ACHN (cell line): ENCODE results near the gene MCF2L2.
"Not testable (repeated sequence)": the region's sequence is repeated elsewhere in the genome, so short reads cannot be mapped to it uniquely, and the experiment has no call there.

Source experiments
- DNase-seq: peaks from one replicate; pipeline ENCODE4 v3.0.0-alpha.2; 2015
- in situ Hi-C: cut with HindIII; loops from 2 replicates; pipeline ENCODE4 v1.10.0; 2017; ENCODE audit warnings: low sequenced_read_pairs, low pct_ligation_motif_present, low pct_unique_long_range_greater_than_20kb

The MCF2L2 gene

DNA sequence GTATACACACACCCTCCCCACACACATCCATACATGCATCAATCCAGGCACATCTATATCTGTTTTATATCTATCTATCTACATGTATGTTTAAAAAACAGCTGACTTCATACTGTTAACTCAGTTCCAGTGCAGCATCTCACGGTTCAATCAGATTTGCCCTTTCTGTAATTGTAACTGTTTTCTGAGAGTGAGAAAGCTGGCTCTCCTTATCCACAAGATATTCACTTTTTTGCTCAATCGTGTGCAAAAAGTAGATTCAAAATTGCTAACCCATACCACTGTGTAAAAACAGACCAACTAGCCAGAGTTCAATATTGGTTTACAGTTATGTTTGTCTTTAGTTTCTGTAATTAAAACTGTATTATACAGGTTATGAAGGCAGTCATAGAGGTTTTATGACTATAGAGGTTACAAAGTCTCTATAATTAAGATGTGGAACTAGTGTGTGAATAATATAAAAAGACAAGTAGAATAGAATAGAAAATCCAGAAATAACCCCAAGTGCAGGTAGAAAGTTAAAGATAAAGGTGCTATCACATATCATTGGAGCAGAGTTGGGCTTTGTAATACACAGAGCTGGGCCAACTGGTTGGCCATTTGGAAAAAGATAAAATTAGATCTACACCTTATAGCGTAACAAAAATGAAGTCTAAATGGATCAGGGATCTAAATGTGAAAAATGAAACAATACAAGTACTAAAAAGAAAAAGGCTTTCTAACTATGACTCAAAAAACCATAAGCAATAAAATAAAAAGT is 20.1 kb upstream of the MCF2L2 start:
- in situ Hi-C loops, result no loop called here
- DNase-seq, result no peak

DNA sequence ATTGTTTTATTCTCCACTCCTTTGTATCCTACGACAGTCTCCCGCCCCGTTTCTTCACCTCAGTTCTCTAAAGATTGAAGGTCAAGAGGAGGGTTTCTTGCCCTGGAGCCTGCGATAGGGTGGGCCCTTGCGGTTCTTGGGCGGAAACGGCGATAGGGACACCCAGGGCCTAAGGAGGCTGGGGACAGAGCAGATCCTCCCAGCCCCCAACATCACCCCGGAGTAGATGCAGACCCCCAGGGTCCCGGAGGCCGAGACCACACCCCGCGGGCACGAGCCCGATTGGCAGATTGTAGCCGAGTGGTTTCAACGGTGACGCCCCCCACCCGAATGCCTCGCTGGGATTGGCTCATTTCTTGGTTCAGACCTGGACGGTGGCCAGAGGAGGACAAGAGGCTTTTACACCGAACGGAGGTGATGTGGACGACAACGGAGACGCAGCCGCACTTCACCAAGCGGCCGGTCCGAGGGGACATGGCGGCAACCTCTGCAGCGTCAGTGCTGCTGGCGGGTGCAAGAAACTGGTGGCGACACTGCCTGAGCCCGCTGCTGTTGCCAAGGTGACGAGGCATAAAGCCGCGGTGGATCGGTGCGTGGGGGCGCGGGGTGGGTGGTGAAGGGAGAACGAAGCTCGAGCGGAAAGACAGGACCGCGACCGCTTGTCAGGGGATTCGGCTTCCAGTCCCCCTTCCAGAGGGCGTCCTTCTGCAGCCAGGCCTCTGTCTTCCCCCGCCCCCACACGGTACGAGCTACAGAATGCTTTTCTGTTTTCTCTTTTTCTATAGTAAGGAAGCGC is 19.0 kb upstream of the MCF2L2 start:
- in situ Hi-C loops, result no loop called here
- peak; percentile 86 for DNase-seq

DNA sequence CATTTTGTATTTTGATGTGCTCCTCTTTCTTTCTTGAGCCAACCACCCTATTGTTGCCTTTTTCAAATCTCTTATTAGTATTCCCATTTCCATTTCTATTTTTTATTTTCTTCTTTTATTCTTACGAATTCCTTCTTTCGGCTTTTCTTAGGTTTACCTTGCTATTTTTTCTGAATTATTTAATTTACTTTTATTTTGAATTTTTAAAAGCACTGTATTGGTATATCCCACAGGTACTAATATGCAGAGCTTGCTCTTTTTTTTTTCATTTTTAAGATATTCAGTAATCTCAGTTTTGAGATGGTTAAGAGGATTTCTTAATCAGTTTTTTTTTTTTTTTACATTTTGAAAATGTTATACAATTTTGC is 18.4 kb upstream of the MCF2L2 start:
- no peak for DNase-seq
- in situ Hi-C loops, result no loop called here

DNA sequence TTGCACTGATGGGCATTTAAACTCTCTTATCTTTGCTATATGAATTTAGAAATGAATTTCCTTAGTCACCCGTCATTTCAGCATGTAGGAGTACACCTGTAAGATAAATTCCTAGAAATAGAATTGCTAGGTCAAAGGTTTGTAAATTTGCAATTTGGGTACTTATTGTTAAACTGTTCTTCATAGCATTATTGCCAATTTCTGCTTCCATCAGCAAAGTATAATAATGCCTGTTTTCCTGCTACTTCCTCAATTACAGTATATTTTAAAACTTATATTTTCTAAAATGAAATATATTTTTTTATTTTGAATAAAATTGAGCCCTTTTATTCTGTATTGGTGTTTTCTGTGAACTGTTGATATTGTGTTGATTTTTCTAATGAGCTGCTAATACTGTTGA is 16.3 kb upstream of the MCF2L2 start:
- DNase-seq, result no peak
- in situ Hi-C loops, result no loop called here

DNA sequence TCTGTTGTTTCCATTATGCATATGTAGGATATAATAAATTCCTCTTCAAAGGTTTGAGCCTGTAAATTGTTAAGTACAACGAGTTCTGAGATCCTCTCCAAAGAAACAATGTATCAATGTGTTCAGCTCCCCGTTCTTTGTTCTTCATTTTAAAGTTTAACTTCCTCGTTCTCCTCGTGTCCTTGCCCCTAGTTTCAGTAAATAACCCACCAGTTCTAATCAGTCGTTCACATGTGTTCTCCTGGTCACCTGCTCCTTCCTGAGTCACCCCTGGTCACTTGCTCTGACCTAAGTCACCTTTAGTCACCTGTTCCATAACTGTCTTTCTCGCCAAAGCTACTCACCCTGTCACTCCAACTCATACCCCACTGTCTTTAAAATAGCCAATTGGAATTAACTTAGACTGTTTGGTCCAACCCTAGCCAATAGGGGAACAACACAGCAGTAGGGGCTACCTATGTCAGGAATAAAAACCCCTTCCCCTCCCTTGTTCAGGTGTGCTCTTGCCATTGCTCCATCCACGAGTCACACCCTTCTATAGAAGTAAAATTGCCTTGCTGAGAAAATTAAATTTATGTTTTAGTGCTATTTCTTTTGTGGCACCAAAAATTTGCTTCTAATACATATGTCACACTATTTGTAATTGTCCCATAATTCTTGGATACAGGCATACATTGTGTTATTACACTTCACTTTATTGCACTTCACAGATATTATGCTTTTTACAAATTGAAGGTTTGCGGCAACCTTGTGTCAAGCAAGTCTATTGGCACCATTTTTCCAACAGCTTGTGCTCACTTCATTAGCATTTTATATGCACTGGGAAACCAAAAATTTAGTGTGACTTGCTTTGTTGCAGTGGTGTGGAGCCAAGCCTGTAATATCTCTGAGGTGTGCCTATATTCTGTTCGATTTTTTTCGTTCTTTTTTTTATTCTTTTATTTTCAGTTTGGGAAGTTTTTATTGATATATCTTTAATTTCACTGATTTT is 15.3 kb upstream of the MCF2L2 start:
- DNase-seq, result no peak
- in situ Hi-C loops, result no loop called here

DNA sequence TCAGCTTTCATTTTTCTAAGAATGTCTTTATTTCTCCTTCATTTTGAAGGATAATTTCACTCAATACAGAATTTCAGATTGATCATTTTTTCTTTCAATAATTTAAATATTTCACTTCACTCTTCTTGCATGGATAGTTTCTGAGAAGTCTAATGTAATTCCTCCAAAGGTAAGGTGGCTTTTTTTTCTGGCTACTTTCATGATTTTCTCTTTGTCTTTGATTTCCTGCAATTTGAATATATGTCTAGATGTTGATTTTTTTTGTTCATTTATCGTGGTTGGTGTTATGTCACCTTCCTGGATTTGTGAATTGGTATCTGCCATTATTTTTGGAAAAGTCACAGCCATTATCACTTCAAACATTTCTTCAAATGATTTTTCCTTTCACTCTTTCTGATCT is 14.6 kb upstream of the MCF2L2 start:
- in situ Hi-C loops, result no loop called here
- no peak for DNase-seq

DNA sequence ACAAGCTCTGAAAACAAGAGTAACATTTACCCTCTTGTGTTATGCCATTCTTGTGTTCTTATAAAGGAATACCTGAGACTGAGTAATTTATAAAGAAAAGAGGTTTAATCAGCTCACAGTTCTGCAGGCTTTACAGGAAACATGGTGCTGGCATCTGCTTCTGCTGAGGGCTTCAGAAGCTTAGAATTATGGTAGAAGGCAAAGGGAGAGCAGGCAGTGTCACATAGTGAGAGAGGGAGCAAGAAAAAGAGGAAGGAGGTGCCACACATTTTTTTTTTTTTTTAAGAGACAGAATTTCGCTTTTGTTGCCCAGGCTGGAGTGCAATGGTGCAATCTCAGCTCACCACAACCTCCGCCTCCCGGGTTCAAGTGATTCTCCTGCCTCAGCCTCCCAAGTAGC is 12.1 kb upstream of the MCF2L2 start:
- DNase-seq, in situ Hi-C loops: not testable (repeated sequence)

DNA sequence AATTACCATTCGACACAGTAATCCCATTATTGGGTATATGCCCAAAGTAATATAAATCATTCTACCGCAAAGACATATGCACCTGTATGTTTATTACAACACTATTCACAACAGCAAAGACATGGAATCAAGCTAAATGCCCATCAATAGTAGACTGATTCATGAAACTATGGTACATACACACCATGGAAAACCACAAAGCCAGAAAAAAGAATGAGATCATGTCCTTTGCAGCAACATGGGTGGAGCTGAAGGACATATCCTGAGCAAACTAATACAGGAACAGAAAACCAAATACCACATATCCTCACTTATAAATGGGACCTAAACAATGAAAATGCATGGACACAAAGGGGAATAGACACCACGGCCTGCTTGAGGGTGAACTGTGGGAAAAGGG is 11.1 kb upstream of the MCF2L2 start:
- in situ Hi-C loops, result no loop called here
- no peak for DNase-seq

DNA sequence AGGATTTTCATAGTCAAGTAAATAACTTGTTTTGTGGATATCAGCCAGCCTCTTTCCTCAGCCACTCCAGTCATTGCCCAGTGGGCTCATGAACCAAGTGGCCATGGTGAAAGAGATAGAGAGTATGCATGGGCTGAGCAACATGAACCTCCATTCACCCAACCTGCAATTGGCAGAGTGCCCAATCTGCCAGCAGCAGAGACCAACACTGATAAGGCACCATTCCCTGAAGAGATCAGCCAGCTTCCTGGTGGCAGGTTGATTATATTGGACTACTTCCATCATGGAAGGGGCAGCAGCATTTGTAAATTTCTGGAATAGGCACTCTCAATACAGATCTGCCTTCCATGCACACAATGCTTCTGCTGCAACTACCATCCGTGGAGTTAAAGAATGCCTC is 10.3 kb upstream of the MCF2L2 start:
- in situ Hi-C loops, result no loop called here
- no peak for DNase-seq

DNA sequence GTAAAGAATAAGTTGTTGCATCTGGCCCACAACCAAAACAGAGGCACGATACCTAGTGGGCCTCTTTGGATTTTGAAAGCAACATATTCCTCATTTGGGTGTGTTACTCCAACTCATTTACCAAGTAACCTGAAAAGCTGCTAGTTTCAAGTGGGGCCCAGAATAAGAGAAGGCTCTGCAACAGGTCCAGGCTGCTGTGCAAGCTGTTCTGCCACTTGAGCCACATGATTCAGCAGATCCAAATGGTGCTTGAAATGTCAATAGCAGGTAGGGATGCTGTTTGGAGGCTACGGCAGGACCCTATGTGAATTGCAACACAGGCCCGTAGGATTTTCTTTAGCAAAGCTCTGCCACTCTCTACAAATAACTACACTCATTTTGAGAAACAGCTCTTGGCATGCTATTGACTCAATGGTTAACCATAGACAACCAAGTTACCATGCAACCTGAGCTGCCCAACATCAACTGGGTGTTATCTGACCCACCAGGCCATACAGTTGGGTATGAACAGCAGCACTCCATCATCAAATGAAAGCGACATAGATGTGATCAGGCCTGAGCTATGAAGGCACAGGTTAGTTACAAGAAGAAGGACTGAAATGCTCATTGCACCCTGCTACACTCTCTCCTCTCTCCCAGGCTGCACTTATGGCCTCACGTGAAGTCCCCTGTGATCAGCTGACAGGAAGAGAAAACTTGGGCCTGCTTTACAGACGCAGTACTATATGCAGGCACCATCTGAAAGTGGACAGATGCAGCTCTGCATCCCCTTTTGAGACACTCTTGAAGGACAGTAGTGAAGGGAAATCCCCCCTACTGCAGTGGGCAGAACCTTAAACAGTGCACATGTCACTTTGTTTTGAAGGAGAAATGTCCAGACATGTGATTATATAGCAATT is 9.5 kb upstream of the MCF2L2 start:
- in situ Hi-C loops, result no loop called here
- no peak for DNase-seq

DNA sequence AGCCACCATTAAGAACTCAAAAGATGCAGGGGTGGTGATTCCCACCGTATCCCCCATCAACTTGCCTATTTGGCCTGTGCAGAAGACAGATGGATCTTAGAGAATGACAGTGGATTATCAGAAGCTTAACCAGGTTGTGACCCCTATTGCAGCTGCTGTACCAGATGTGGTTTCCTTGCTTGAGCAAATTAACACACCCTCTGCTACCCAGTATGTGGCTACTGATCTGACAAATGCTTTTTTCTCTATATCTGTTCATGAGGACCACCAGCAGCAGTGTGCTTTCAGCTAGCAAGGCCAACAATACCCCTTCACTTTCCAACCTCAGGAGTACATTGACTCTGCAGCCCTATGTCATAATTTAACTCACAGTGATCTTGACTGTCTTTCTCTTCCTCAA is 8.6 kb upstream of the MCF2L2 start:
- in situ Hi-C loops, result no loop called here

DNA sequence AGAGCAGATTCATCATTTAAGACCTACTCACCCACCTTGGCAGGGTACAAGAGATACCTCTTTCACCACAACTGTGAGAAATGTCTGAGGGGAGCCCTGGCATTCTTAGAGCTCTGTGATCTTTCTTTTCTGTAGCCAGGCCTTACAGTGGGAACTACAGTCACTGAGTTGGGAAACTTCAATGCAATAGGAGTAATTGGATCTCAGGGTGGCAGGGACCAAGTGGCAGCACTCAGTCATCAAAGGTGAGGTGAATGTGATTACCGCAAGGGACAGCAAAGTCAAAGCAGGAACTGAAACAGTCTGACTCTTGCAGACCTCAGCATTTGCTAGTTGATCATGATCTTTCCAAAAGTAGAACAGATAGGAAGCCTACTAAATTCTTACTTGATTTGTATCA is 7.2 kb upstream of the MCF2L2 start:
- in situ Hi-C loops, result no loop called here

More for the DNA sequence above, 8.6 kb upstream of the MCF2L2 start:
- DNase-seq, result no peak

DNA sequence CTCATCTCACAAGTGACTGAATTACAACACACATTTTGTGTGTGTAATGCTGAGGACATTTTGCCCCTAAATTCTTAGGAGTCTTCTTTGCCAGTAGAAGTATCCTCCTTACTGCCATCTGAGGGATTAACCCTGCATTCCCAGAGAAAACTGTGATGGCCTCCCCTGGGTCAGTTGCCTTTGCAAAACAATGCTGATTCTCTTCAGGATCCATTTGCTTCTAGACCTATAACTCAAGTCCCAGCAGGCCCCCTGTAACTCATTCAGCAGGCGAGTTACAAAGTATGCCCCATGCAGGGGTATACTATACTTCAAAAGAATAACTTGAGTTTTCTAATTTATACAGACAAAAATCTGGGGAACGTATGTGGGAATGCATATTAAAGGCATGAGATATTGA is 6.6 kb upstream of the MCF2L2 start:
- DNase-seq, result no peak
- in situ Hi-C loops, result no loop called here

More for the DNA sequence above, 7.2 kb upstream of the MCF2L2 start:
- DNase-seq, result no peak

DNA sequence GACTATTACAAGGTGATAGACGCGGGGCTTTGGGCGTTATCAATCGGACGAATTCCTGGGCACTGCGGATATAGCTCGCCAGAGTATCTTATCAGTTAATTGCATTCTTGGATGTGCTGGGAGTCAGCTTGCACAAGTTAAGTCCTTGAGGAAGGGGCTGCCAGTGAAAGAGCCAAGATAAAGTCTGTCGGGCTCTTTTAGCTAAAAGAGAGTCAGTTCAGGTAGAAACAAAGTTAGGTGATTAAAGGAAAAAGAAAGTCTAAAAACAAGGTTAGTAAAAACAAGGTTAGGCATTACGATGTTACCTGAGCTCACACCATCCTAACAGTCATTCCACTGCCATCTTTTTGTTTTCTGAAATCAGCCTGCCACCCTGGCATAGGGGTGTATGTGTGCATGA is 6.1 kb upstream of the MCF2L2 start:
- in situ Hi-C loops, result no loop called here
- DNase-seq, result no peak

DNA sequence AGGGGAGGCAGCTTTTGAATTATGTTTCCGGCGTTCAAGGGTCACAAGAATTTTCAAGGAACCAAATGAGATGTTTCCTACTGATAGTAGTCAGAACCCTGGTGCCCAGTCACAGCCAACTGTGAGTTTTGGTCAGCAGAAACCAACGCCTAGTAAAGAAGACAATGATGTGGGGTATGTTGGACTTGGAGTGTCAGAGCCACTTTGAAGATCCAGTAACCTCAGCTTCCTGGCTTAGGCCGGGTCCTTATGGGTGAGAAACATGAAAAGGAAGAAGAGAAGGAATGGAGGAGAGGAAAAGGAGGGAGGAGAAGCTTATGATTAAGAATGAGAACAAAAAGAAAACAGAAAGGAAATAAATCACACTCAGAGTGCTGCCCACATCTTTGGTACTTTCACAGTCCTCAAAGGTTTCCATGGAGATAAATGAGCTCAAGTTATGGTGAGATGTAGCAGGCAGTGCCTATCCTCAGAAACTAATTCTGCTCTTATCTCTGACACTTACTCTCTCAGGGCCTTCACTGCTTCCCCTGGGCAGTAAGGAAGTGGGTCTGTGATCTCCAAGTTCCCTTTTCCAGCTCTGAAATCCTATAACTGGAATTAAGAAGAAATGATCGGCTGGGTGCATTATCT is 2.0 kb upstream of the MCF2L2 start:
- no peak for DNase-seq
- in situ Hi-C loops, result no loop called here

DNA sequence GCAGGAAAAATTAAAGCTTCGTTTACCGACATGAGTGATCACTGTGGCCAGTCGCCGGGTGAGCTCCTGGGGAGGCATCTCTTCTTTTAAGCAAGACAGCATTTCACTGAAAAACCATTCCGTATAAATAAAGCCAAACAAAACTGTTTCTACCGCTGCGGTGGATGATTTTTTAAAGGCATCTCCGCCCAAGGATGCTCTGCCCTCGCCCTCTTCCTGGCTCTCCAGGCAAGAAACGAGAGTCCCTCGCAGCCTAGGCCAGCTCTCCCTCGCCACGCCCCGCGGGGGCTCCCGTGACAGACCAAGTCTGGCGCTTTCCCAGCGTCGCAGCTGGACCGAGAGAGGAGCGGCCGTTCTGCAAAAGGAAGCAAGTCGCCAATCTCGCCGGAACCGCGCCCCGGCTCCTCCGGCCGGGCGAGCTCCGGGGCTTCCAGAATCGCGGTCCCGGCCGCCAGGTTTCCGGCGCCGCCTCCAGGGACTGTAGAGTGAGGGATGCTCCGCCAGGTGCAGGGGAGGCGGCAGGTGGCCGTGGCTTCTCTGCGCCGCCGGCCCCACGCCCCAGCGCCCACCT is 458 bp downstream of the MCF2L2 start:
- peak; percentile 20 for DNase-seq
- in situ Hi-C loops, result no loop called here

DNA sequence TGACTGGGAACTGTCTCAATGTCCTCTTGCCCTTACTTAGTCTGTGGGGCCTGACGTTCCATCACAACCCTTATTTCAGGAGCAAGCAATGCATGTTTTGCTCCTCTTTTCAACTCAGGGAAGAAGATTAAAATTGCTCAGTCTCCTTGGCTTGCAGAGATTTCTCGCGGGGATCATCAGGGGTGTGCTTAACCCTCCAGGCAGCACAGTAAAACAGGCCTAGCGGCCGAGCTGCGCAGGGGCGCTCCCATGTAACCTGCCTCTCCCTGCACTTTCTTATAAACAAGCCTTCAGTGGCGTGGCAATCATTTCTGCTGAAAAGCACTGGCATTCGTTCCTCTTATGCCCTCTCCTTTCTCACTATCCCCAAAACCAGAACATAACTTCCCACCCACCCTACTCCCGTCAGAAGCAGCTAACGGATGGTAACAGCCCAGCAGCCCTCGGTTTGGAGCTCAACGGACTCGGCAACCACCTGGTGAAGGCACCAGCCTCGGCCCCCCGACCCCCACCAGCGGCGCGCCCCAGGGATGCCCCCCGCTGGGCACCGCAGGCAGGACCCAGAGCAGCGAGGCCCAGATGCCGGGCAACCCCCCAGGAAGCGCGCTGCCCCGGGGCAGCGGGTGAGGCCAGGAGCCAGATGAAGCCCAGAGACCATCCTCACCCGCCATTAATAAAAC is 1.1 kb downstream of the MCF2L2 start:
- in situ Hi-C loops, result no loop called here
- no peak for DNase-seq
